Spinal cord (tissue), 10 donors: Measurements from ENCODE around the gene AIFM3. TPM values are rescaled to one million over a fixed set of nuclear protein-coding genes. Genes with fewer than 3 reads are reported as not detected.

Source experiments
- DNase-seq, 6 donors: peaks; one replicate each; pipeline versions ENCODE4 v3.0.0 to v3.0.0-alpha.2; 2013 to 2015; ENCODE audit warnings: low spot score in 6 of 6, low read depth in 4 of 6
- H3K27ac ChIP-seq: one replicate; pipeline ENCODE4 v1.5.1; 2013; ENCODE audit warnings: low read depth, low read length, control low read depth
- H3K27me3 ChIP-seq: one replicate; pipeline ENCODE4 v1.6.1; 2013; ENCODE audit warnings: low read length; ENCODE audit not compliant: control insufficient read depth, insufficient read depth
- H3K36me3 ChIP-seq: one replicate; pipeline ENCODE4 v1.6.1; 2013; ENCODE audit warnings: low read length; ENCODE audit not compliant: control insufficient read depth, insufficient read depth
- H3K4me1 ChIP-seq: one replicate; pipeline ENCODE4 v1.6.1; 2013; ENCODE audit warnings: low read length; ENCODE audit not compliant: control insufficient read depth, insufficient read depth
- H3K4me3 ChIP-seq: one replicate; pipeline ENCODE4 v1.5.1; 2013; ENCODE audit warnings: low read depth, low read length, control low read depth
- H3K9me3 ChIP-seq: one replicate; pipeline ENCODE4 v1.6.1; 2013; ENCODE audit warnings: low read length; ENCODE audit not compliant: control insufficient read depth, insufficient read depth
- WGBS: methylation state at CpG from one replicate; pipeline ENCODE4 v1.1.5; 2013; ENCODE audit warnings: missing lambda C conversion rate; ENCODE audit not compliant: insufficient coverage; 5-methylcytosine and 5-hydroxymethylcytosine counted together
- polyA plus RNA-seq, 2 donors: library from polyadenylated mRNA; unstranded; fragments of 120-200 nt; gene quantifications; one replicate each; pipeline ENCODE4 v1.2.1, GENCODE V29; 2013; ENCODE audit not compliant: insufficient read length in 2 of 2
- total RNA-seq, 2 donors: library from RNA; depleted of rRNA in 1 of 2; stranded (reverse); fragments of 120-200 nt in 1 of 2; fragments of >200 nt in 1 of 2; gene quantifications; one replicate each; pipeline versions ENCODE4 v1.2.3 to v1.2.4, GENCODE V29; 2013 to 2014
- donor health status: healthy.

Gene AIFM3
- total and polyA plus RNA-seq, 4 donors, result 29.4 to 147 (median 40.1) TPM

- H3K27ac ChIP-seq, result peak overlapping the region; percentile 91
- H3K27me3 ChIP-seq, result no peaks in the 10 kb centered on the region
- H3K9me3 ChIP-seq, result no peaks in the 10 kb centered on the region
- H3K36me3 ChIP-seq, result peaks cover 34% of the 10 kb centered on the region
- peak overlapping the region; percentile 87 for H3K4me3 ChIP-seq
- no peak for DNase-seq
- peaks cover 43% of the 10 kb centered on the region for H3K4me1 ChIP-seq
- 93% methylated on average over 4 of the region's 10 CpGs for WGBS
Measured at GRCh38 chr22:20980938-20981722, 14.1 kb downstream of the AIFM3 start.

- H3K27me3 ChIP-seq, result no peaks in the 10 kb centered on the region
- H3K27ac ChIP-seq, result peak within 1 kb of the TSS; percentile 91
- peak within 1 kb of the TSS; percentile 87 for H3K4me3 ChIP-seq
- peaks cover 43% of the 10 kb centered on the region for H3K4me1 ChIP-seq
- DNase-seq, result peak; percentile 65 to 95 (median 84)
- peaks cover 27% of the 10 kb centered on the region for H3K36me3 ChIP-seq
- under 1% methylated on average over 87 of the region's 87 CpGs for WGBS
- H3K9me3 ChIP-seq, result no peaks in the 10 kb centered on the region
Measured at GRCh38 chr22:20981787-20982562, 14.9 kb downstream of the AIFM3 start, which contains the start of gene LZTR1. TSS of gene LZTR1 (plus strand) at chr22:20982297. CDS start at chr22:20982372, 75 bp downstream.

- Histone ChIP-seq H3K36me3 (peaks cover 31% of the 10 kb centered on the region), H3K27ac (peak overlapping the region; percentile 40)
- 1% methylated on average over 12 of the region's 12 CpGs for WGBS
Measured at GRCh38 chr22:20982563-20982882, 15.5 kb downstream of the AIFM3 start.

GRCh38 chr22:20983081-20983771, 16.2 kb downstream of the AIFM3 start:
- peaks cover 43% of the 10 kb centered on the region for H3K4me1 ChIP-seq
- H3K36me3 ChIP-seq, result peaks cover 37% of the 10 kb centered on the region
- no peaks in the 10 kb centered on the region for H3K27me3 ChIP-seq
- H3K27ac ChIP-seq, result no peak overlapping the region
- no peaks in the 10 kb centered on the region for H3K9me3 ChIP-seq
- no peak for DNase-seq
- peak overlapping the region; percentile 87 for H3K4me3 ChIP-seq
- WGBS, result 95% methylated on average over 4 of the region's 5 CpGs

More at GRCh38 chr22:20982563-20982882, 15.5 kb downstream of the AIFM3 start:
- H3K27me3 ChIP-seq, result no peaks in the 10 kb centered on the region
- no peak for DNase-seq
- no peaks in the 10 kb centered on the region for H3K9me3 ChIP-seq
- H3K4me3 ChIP-seq, result peak overlapping the region; percentile 87
- peaks cover 43% of the 10 kb centered on the region for H3K4me1 ChIP-seq

DNA sequence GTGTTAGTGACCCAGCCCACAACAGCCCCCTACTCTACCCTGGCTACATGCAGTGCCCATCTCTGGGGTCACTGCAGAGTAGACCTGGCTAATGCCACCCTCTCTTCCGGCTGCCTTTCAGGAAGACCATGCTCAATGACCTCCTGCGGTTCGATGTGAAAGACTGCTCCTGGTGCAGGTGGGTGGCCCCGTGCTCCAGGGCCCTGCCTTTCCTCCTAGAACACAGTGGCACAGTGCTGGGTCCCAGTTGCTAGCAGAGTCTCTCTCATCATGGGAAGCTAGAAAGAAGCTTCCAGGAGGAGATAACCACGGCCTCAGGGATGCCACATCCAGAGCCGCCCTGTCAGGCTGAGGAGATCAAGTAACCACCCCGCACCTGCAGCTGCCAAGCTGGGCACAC, 18.7 kb downstream of the AIFM3 start:
- peaks cover 24% of the 10 kb centered on the region for H3K4me1 ChIP-seq
- no peak for DNase-seq
- no peaks in the 10 kb centered on the region for H3K27me3 ChIP-seq
- H3K27ac ChIP-seq, result no peak overlapping the region
- peaks cover 61% of the 10 kb centered on the region for H3K36me3 ChIP-seq
- H3K9me3 ChIP-seq, result no peaks in the 10 kb centered on the region
- no peak overlapping the region for H3K4me3 ChIP-seq
- WGBS, result 97% methylated on average over 7 of the region's 7 CpGs

DNA sequence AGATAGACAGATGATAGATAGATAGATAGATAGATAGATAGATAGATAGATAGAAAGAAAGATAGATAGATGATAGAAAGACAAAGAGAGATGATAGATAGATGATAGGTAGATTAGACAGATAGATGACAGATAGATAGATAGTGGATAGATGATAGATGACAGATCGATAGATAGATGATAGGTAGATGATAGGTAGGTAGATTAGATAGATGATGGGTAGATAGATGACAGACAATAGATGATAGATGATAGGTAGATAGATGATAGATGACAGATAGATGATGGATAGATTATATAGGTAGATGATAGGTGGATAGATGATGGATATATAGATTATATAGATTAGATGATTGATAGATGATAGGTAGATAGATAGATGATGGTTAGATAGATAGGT, 19.3 kb downstream of the AIFM3 start:
- H3K36me3 ChIP-seq, result peaks cover 68% of the 10 kb centered on the region
- no peaks in the 10 kb centered on the region for H3K9me3 ChIP-seq
- 100% methylated on average over 1 of the region's 1 CpG for WGBS
- no peak overlapping the region for H3K27ac ChIP-seq
- DNase-seq, result no peak
- H3K27me3 ChIP-seq, result no peaks in the 10 kb centered on the region
- H3K4me1 ChIP-seq, result peaks cover 17% of the 10 kb centered on the region
- H3K4me3 ChIP-seq, result no peak overlapping the region

DNA sequence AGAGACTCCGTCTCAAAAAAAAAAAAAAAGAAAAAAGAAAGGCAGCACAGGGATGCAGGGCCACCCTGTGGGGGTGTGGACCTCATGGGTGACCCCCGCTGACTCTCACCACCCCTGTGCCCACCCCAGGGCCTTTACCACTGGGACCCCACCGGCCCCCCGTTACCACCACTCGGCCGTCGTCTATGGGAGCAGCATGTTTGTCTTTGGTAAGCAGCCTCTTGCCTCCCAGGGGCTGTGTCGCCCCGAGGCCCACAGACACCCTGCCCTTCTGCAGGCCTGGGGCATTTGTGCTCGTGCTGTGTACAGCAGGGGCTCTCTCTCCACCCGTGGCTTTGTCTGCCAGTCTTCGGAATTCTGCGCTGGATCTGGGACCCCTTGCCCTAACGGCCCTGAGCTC, 20.3 kb downstream of the AIFM3 start:
- peaks cover 77% of the 10 kb centered on the region for H3K36me3 ChIP-seq
- no peak for DNase-seq
- peaks cover 13% of the 10 kb centered on the region for H3K4me1 ChIP-seq
- H3K27ac ChIP-seq, result no peak overlapping the region
- H3K9me3 ChIP-seq, result no peaks in the 10 kb centered on the region
- WGBS, result 95% methylated on average over 14 of the region's 14 CpGs
- no peaks in the 10 kb centered on the region for H3K27me3 ChIP-seq
- no peak overlapping the region for H3K4me3 ChIP-seq

DNA sequence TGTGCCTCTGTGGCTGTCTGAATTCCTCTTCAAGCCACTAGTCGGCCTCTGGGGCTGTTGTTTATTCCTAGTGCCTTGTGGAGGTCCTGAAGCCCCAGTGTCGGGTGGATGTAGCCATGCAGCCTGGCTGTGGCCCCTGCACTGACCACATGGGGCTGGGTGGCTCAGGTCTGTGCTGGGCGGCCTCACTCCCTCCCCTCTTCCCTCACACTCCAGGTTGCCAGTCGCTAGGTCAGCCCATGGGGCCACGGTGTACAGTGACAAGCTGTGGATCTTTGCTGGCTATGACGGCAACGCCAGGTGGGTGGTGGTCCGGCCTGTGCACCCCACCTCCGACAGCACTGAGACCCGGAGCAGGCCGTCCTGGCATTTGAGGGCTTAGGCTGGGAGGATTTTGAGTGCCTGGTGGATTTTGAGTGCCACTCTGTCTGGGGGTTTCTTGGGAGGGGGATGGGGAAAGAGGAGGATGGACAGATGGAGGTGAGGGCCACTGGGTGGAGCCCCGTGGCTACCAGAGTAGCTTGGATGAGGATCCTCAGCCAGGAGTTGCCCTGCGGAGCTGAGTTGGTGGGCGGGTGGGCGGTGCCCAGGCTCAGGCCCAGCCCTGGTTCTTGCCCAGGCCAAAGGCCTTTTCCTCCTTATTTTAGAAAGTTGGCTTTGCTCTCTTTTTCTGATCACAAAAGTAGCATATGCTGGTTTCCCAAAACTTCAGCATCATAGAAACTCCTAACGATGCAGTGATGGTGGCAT, 21.7 kb downstream of the AIFM3 start:
- no peaks in the 10 kb centered on the region for H3K9me3 ChIP-seq
- H3K4me1 ChIP-seq, result no peaks in the 10 kb centered on the region
- H3K27me3 ChIP-seq, result no peaks in the 10 kb centered on the region
- peaks cover 85% of the 10 kb centered on the region for H3K36me3 ChIP-seq
- no peak overlapping the region for H3K27ac ChIP-seq
- no peak for DNase-seq
- 84% methylated on average over 15 of the region's 16 CpGs for WGBS
- no peak overlapping the region for H3K4me3 ChIP-seq
